GM12891 (cell line): ENCODE measurements around the gene JCAD.
"Not testable (repeated sequence)": the region's sequence is repeated elsewhere in the genome, so short reads cannot be mapped to it uniquely, and the experiment has no call there.

Source experiments
- DNase-seq: peaks from one replicate; pipeline ENCODE4 v3.0.0; 2011; ENCODE audit warnings: low spot score; ENCODE audit not compliant: insufficient read length
- FAIRE-seq: peaks from 2 replicates; lab custom pipeline; 2011; peaks lifted over from hg19 to GRCh38; lab: Jason Lieb, UNC
- PAX5 ChIP-seq: IDR thresholded peaks from 2 replicates; pipeline ENCODE4 v1.6.1; 2011; ENCODE audit warnings: low read length, moderate library complexity, mild to moderate bottlenecking; ENCODE audit not compliant: insufficient read depth, severe bottlenecking
- POLR2A ChIP-seq: IDR thresholded peaks from 2 replicates; pipeline ENCODE4 v1.6.1; 2011; ENCODE audit warnings: low read depth, low read length, control low read depth
- POLR2AphosphoS5 ChIP-seq: IDR thresholded peaks from 2 replicates; pipeline ENCODE4 v1.6.1; 2011; ENCODE audit warnings: low read depth, low read length, control low read depth
- POU2F2 ChIP-seq: IDR thresholded peaks from 2 replicates; pipeline ENCODE4 v1.6.1; 2011; ENCODE audit warnings: low read depth, mild to moderate bottlenecking, control low read depth, low read length, moderate library complexity
- SPI1 ChIP-seq: IDR thresholded peaks from 2 replicates; pipeline ENCODE4 v1.6.1; 2011; ENCODE audit warnings: low read depth, low read length, control low read depth
- TAF1 ChIP-seq: IDR thresholded peaks from 2 replicates; pipeline ENCODE4 v1.6.1; 2011; ENCODE audit warnings: low read depth, low read length, control low read depth

JCAD gene

GRCh38 chr10:30011956-30012647 is 47.3 kb downstream of the JCAD start:
- TF ChIP-seq TAF1 (no peak), SPI1 (no peak), POU2F2 (no peak), POLR2A (no peak)
- DNase-seq (no peak), FAIRE-seq (no peak)

GRCh38 chr10:30011396-30011795 is 48.0 kb downstream of the JCAD start:
- DNase-seq = no peak
- no peak for TF ChIP-seq TAF1
- no peak for TF ChIP-seq PAX5
- no peak for TF ChIP-seq POLR2A
- TF ChIP-seq POLR2AphosphoS5 = no peak
- no peak for TF ChIP-seq POU2F2
- no peak for TF ChIP-seq SPI1
- FAIRE-seq = no peak

- FAIRE-seq (no peak), DNase-seq (no peak)
- no peak for TF ChIP-seq POLR2AphosphoS5
- TF ChIP-seq PAX5 = no peak
- no peak for TF ChIP-seq SPI1
- TF ChIP-seq POU2F2 = no peak
- TF ChIP-seq TAF1 = no peak
- TF ChIP-seq POLR2A = no peak
Observed at GRCh38 chr10:30007406-30007805, 52.0 kb downstream of the JCAD start.

GRCh38 chr10:30006410-30006809 is 53.0 kb downstream of the JCAD start:
- FAIRE-seq (no peak), DNase-seq (no peak)
- TF ChIP-seq TAF1 = no peak

GRCh38 chr10:30005116-30005515 is 54.3 kb downstream of the JCAD start:
- DNase-seq, FAIRE-seq: not testable (repeated sequence)

- DNase-seq (peak; percentile 27), FAIRE-seq (peak; percentile 91)
- TF ChIP-seq POU2F2 = no peak
- no peak for TF ChIP-seq POLR2AphosphoS5
- TF ChIP-seq TAF1 = no peak
- no peak for TF ChIP-seq SPI1
- no peak for TF ChIP-seq POLR2A
- TF ChIP-seq PAX5 = no peak
Observed at GRCh38 chr10:30002426-30003266, 56.7 kb downstream of the JCAD start.

GRCh38 chr10:30000802-30001571 is 58.4 kb downstream of the JCAD start:
- FAIRE-seq (no peak), DNase-seq (no peak)
- TF ChIP-seq POU2F2 = no peak
- no peak for TF ChIP-seq TAF1
- no peak for TF ChIP-seq POLR2AphosphoS5
- no peak for TF ChIP-seq PAX5
- no peak for TF ChIP-seq POLR2A
- no peak for TF ChIP-seq SPI1

- FAIRE-seq = peak; percentile 92
- peak; percentile 63 for DNase-seq
- TF ChIP-seq TAF1 (no peak), POLR2A (no peak)
Observed at GRCh38 chr10:29998142-29998808, 61.1 kb downstream of the JCAD start.

- no peak for DNase-seq
- no peak for FAIRE-seq
- no peak for TF ChIP-seq POLR2AphosphoS5
- TF ChIP-seq POLR2A = no peak
- TF ChIP-seq PAX5 = no peak
- TF ChIP-seq POU2F2 = no peak
- TF ChIP-seq SPI1 = no peak
- no peak for TF ChIP-seq TAF1
Observed at GRCh38 chr10:29994811-29995210, 64.6 kb downstream of the JCAD start.

- DNase-seq = no peak
- no peak for FAIRE-seq
- TF ChIP-seq POLR2A (no peak), PAX5 (no peak), POU2F2 (no peak), TAF1 (no peak), POLR2AphosphoS5 (no peak), SPI1 (no peak)
Observed at GRCh38 chr10:29993319-29993915, 66.0 kb downstream of the JCAD start.
